Chondrocyte (in vitro differentiated cells): Measurements from ENCODE around the gene AKAIN1. TPM values are rescaled to one million over a fixed set of nuclear protein-coding genes. Genes with fewer than 3 reads are reported as not detected.

Experiments
- DNase-seq: peaks from one replicate; pipeline ENCODE4 v3.0.0; 2021; ENCODE audit warnings: mixed read lengths, low spot score
- H3K27ac Mint-ChIP-seq: one replicate; pipeline ENCODE4 v1.8.0; 2021; ENCODE audit warnings: mild to moderate bottlenecking, moderate library complexity, mixed read lengths; ENCODE audit not compliant: unreplicated experiment
- H3K27me3 Mint-ChIP-seq: 2 replicates; pipeline ENCODE4 v1.8.0; 2021; ENCODE audit warnings: low read depth, mixed read lengths
- H3K36me3 Mint-ChIP-seq: 2 replicates; pipeline ENCODE4 v1.8.0; 2021; ENCODE audit warnings: low read depth, mixed read lengths
- H3K4me1 Mint-ChIP-seq: 2 replicates; pipeline ENCODE4 v1.8.0; 2021; ENCODE audit warnings: low read depth, mild to moderate bottlenecking, mixed read lengths
- H3K4me3 Mint-ChIP-seq: one replicate; pipeline ENCODE4 v1.8.0; 2021; ENCODE audit warnings: mild to moderate bottlenecking, moderate library complexity, mixed read lengths; ENCODE audit not compliant: unreplicated experiment
- H3K9me3 Mint-ChIP-seq: 2 replicates; pipeline ENCODE4 v1.8.0; 2021; ENCODE audit warnings: low read depth, mixed read lengths
- total RNA-seq: library from RNA; stranded (reverse); gene quantifications from 3 replicates; pipeline ENCODE4 v1.2.1, GENCODE V29; 2021
- TF ChIP-seq, protein P1 (sequence below): fragments of 200-600 bp; sonication (generic); IDR thresholded peaks from 2 replicates; pipeline ENCODE4 v1.5.0; 2021; ENCODE audit warnings: antibody characterized with exemption, mild to moderate bottlenecking, moderate library complexity

AKAIN1 gene
- total RNA-seq, 1 donor from 2014 or later: not detected

DNA sequence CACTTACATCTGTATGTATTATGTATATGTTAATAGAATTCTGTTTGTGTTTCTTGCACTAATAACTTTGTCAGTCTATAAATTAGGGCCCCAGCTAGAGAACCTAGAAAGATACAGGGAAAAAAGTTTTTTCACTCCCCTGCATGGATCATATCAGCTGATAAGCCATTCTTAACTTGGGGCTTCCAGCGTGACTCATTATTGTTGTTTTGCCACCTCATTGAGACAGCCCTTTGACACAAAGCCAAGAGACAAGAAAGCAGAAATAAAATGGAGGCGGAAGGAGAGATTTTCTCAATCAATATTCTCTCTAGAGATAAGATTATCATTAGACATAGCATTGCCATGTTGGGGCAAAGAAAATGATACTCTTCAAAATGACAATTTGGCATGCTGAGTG, 93.4 kb downstream of the AKAIN1 start:
- Mint-ChIP-seq H3K36me3 (no peaks in the 10 kb centered on the region), H3K4me3 (no peak overlapping the region), H3K9me3 (no peaks in the 10 kb centered on the region), H3K4me1 (no peaks in the 10 kb centered on the region), H3K27me3 (peaks cover 6% of the 10 kb centered on the region), H3K27ac (no peak overlapping the region)
- TF ChIP-seq, protein P1, sequence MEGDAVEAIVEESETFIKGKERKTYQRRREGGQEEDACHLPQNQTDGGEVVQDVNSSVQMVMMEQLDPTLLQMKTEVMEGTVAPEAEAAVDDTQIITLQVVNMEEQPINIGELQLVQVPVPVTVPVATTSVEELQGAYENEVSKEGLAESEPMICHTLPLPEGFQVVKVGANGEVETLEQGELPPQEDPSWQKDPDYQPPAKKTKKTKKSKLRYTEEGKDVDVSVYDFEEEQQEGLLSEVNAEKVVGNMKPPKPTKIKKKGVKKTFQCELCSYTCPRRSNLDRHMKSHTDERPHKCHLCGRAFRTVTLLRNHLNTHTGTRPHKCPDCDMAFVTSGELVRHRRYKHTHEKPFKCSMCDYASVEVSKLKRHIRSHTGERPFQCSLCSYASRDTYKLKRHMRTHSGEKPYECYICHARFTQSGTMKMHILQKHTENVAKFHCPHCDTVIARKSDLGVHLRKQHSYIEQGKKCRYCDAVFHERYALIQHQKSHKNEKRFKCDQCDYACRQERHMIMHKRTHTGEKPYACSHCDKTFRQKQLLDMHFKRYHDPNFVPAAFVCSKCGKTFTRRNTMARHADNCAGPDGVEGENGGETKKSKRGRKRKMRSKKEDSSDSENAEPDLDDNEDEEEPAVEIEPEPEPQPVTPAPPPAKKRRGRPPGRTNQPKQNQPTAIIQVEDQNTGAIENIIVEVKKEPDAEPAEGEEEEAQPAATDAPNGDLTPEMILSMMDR: no peak
- no peak for DNase-seq

DNA sequence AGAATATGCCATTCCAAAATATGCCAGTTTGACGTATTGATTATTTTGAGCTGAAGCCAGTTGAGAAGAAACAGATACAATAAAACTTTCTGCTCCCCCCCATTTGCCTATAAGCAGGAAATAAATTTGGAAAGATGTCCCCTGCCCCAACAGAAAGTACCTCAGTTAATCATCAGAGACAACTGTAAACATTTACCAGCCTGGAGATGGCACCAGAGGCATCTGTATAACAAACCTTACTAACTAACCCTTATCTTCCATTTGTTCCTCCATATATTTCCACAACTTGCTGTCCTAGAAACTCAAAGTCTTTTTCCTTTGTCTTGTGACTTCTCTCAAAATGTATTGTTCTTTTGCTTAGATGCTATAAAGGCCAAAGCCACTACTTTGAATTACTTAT, 93.8 kb downstream of the AKAIN1 start:
- H3K27ac Mint-ChIP-seq: no peak overlapping the region
- H3K9me3 Mint-ChIP-seq: no peaks in the 10 kb centered on the region
- TF ChIP-seq, protein P1: no peak
- H3K27me3 Mint-ChIP-seq: peaks cover 6% of the 10 kb centered on the region
- no peaks in the 10 kb centered on the region for H3K36me3 Mint-ChIP-seq
- no peaks in the 10 kb centered on the region for H3K4me1 Mint-ChIP-seq
- H3K4me3 Mint-ChIP-seq: no peak overlapping the region
- no peak for DNase-seq

DNA sequence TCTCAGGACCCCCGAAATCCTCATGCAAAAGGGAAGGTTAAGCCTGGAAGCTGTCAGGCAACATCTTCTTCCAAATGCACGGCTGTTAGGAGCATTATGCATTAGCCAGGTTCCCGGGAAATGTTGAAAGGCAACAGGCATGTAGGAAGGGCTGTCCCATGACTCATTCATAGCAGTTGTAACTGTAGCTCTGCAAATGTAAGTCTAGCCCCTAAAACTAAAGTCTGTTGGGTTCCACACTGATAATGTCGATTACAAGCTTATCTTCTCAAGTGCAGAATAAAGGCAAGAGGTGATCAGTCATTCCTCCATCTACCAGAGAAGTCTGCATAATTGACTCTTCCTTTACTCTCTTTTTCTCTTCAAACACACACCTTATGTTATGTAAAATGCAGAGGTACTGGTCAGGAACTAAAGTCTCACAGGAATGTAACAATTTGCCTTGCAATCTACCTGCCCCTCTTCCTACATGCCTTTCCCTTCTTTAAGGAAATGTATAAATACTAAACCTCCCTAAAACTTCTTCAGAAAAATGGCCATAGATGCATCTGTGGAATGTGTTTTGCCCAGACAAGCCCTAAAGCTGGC, 99.8 kb downstream of the AKAIN1 start:
- H3K4me3 Mint-ChIP-seq: no peak overlapping the region
- TF ChIP-seq, protein P1: no peak
- no peaks in the 10 kb centered on the region for H3K36me3 Mint-ChIP-seq
- H3K4me1 Mint-ChIP-seq: no peaks in the 10 kb centered on the region
- no peaks in the 10 kb centered on the region for H3K27me3 Mint-ChIP-seq
- no peak overlapping the region for H3K27ac Mint-ChIP-seq
- peaks cover 3% of the 10 kb centered on the region for H3K9me3 Mint-ChIP-seq
- DNase-seq: no peak

DNA sequence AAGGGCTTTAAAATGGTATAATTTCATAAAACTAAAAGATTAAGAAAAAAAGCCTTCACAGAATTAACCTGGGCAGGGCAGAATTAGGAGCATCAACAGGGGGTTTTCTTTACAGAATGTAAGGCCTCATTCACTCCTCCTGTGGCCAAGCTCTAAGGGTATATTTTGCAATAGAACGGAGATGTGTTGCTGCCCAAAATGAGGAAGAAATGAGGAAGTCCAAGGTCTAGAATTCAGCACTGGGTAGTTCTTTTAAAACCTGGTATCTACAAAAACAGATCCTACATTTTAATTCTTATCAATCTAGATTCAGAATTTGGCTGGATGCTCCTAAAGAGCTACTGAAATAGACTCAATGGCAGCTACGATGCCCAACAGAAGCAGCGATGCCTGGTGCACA, 101.8 kb downstream of the AKAIN1 start:
- no peaks in the 10 kb centered on the region for H3K4me1 Mint-ChIP-seq
- H3K27ac Mint-ChIP-seq: no peak overlapping the region
- no peak for DNase-seq
- H3K4me3 Mint-ChIP-seq: no peak overlapping the region
- H3K36me3 Mint-ChIP-seq: no peaks in the 10 kb centered on the region
- TF ChIP-seq, protein P1: no peak
- H3K9me3 Mint-ChIP-seq: peaks cover 14% of the 10 kb centered on the region
- no peaks in the 10 kb centered on the region for H3K27me3 Mint-ChIP-seq

DNA sequence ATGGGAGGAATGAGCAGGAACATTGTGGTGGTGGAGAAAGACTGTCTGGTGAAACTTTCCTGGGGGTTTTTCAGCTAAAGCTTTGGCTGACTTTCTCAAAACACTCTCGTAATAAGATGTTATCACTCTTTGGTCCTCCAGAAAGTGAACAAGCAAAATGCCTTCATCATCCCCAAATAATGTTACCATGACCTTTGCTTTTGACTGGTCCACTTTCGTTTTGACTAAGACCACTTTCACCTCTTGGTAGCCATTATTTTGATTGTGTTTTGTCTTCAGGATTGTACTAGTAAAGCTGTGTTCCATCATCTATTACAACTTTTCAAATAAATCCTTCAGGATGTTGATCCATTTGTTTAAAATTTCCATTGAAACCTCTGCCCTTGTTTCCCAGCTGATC, 103.2 kb downstream of the AKAIN1 start:
- peaks cover 22% of the 10 kb centered on the region for H3K9me3 Mint-ChIP-seq
- no peaks in the 10 kb centered on the region for H3K27me3 Mint-ChIP-seq
- no peak overlapping the region for H3K4me3 Mint-ChIP-seq
- no peak overlapping the region for H3K27ac Mint-ChIP-seq
- TF ChIP-seq, protein P1: no peak
- no peaks in the 10 kb centered on the region for H3K36me3 Mint-ChIP-seq
- DNase-seq: no peak
- no peaks in the 10 kb centered on the region for H3K4me1 Mint-ChIP-seq

Other genes with a start within 250 kb of the AKAIN1 start
- 11.9 to 14.3 TPM (median 12.9 TPM) in 3 replicates for gene ZBTB14, start 98.5 kb upstream of the AKAIN1 start, total RNA-seq